Spinal cord (tissue), 10 donors: Measurements from ENCODE around the gene TEX9. TPM values are rescaled to one million over a fixed set of nuclear protein-coding genes. Genes with fewer than 3 reads are reported as not detected.

Source experiments
- DNase-seq, 6 donors: peaks; one replicate each; pipeline versions ENCODE4 v3.0.0 to v3.0.0-alpha.2; 2013 to 2015; ENCODE audit warnings: low spot score in 6 of 6, low read depth in 4 of 6
- H3K27ac ChIP-seq: one replicate; pipeline ENCODE4 v1.5.1; 2013; ENCODE audit warnings: low read depth, low read length, control low read depth
- H3K27me3 ChIP-seq: one replicate; pipeline ENCODE4 v1.6.1; 2013; ENCODE audit warnings: low read length; ENCODE audit not compliant: control insufficient read depth, insufficient read depth
- H3K36me3 ChIP-seq: one replicate; pipeline ENCODE4 v1.6.1; 2013; ENCODE audit warnings: low read length; ENCODE audit not compliant: control insufficient read depth, insufficient read depth
- H3K4me1 ChIP-seq: one replicate; pipeline ENCODE4 v1.6.1; 2013; ENCODE audit warnings: low read length; ENCODE audit not compliant: control insufficient read depth, insufficient read depth
- H3K4me3 ChIP-seq: one replicate; pipeline ENCODE4 v1.5.1; 2013; ENCODE audit warnings: low read depth, low read length, control low read depth
- H3K9me3 ChIP-seq: one replicate; pipeline ENCODE4 v1.6.1; 2013; ENCODE audit warnings: low read length; ENCODE audit not compliant: control insufficient read depth, insufficient read depth
- WGBS: methylation state at CpG from one replicate; pipeline ENCODE4 v1.1.5; 2013; ENCODE audit warnings: missing lambda C conversion rate; ENCODE audit not compliant: insufficient coverage; 5-methylcytosine and 5-hydroxymethylcytosine counted together
- polyA plus RNA-seq, 2 donors: library from polyadenylated mRNA; unstranded; fragments of 120-200 nt; gene quantifications; one replicate each; pipeline ENCODE4 v1.2.1, GENCODE V29; 2013; ENCODE audit not compliant: insufficient read length in 2 of 2
- total RNA-seq, 2 donors: library from RNA; depleted of rRNA in 1 of 2; stranded (reverse); fragments of 120-200 nt in 1 of 2; fragments of >200 nt in 1 of 2; gene quantifications; one replicate each; pipeline versions ENCODE4 v1.2.3 to v1.2.4, GENCODE V29; 2013 to 2014
- donor health status: healthy.

The TEX9 gene
- total and polyA plus RNA-seq, 4 donors = 9.4 to 25.4 (median 20.0) TPM

DNA sequence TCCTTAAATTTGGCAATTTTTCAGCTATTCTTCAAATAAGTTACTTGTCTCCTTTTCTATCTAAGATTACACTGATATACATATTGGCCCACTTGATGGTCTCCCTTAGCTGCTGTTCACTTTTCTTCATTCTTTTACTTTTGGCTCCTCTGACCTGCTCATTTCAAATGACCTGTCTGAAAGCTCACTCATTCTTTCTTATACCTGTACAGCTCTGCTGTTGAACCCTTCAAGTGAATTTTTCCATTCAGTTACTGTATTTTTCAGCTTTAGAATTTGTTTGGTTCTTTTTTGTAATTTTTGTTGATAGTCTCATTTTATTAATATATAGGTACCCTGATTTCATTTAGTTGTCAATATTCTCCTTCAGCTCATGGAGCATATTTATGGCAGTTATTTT, 60.0 kb downstream of the TEX9 start:
- Histone ChIP-seq H3K4me1 (no peaks in the 10 kb centered on the region), H3K27ac (no peak overlapping the region), H3K36me3 (no peaks in the 10 kb centered on the region), H3K27me3 (no peaks in the 10 kb centered on the region), H3K9me3 (peaks cover 1% of the 10 kb centered on the region), H3K4me3 (no peak overlapping the region)
- DNase-seq = no peak

DNA sequence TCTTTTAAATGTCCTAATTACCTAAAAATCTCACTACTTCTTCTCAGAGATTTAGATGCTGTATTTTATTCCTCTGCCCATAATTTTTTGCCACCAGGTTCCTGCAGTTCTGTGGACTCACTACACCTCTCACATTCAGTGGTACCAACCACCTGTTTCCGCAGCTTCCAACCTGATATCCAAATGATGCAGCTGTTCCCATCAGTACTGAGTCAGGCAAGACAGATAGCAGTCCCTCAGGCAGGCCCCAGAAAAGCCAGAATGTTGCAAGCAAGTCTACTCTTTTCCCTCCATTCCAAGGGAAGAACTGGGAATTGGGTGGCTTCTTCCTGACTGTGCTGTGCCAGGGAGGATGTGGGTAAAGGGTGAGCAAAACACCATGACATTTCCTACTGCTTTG, 60.8 kb downstream of the TEX9 start:
- WGBS = 100% methylated on average over 1 of the region's 1 CpG
- no peak for DNase-seq
- Histone ChIP-seq H3K27ac (no peak overlapping the region), H3K4me1 (no peaks in the 10 kb centered on the region), H3K4me3 (no peak overlapping the region), H3K9me3 (peaks cover 1% of the 10 kb centered on the region), H3K27me3 (no peaks in the 10 kb centered on the region), H3K36me3 (no peaks in the 10 kb centered on the region)

GRCh38 chr15:56428821-56429458, 63.7 kb downstream of the TEX9 start:
- WGBS = no CpG with 5 or more reads among the region's 2 CpGs
- no peak overlapping the region for H3K4me3 ChIP-seq
- no peaks in the 10 kb centered on the region for H3K27me3 ChIP-seq
- H3K4me1 ChIP-seq = no peaks in the 10 kb centered on the region
- peak in 5 of 6 donors; percentile 9 to 80 (median 17) for DNase-seq
- no peak overlapping the region for H3K27ac ChIP-seq
- peaks cover 1% of the 10 kb centered on the region for H3K9me3 ChIP-seq
- no peaks in the 10 kb centered on the region for H3K36me3 ChIP-seq

DNA sequence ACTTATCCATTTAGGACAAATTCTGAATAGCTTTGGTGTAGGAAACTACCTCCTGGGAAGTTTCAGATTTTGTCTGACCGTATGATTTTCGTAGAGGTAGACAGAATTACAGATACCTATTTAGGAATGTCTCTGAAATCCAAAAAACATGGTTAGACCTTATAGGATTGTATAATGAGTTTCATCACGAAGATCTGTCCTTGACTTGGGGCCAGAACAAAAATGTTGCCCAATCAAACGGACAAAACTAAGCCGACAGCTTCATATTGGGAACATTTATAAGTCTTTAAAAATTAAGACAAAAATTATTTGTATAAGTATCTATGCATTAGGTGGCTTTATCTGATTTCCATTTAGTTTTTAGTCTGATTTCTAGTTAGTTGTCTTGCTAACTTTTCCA, 67.1 kb downstream of the TEX9 start:
- no peak for DNase-seq
- H3K9me3 ChIP-seq = no peaks in the 10 kb centered on the region
- no peak overlapping the region for H3K27ac ChIP-seq
- no peak overlapping the region for H3K4me3 ChIP-seq
- H3K27me3 ChIP-seq = no peaks in the 10 kb centered on the region
- H3K4me1 ChIP-seq = no peaks in the 10 kb centered on the region
- no CpG with 5 or more reads among the region's 5 CpGs for whole genome bisulfite sequencing
- no peaks in the 10 kb centered on the region for H3K36me3 ChIP-seq

DNA sequence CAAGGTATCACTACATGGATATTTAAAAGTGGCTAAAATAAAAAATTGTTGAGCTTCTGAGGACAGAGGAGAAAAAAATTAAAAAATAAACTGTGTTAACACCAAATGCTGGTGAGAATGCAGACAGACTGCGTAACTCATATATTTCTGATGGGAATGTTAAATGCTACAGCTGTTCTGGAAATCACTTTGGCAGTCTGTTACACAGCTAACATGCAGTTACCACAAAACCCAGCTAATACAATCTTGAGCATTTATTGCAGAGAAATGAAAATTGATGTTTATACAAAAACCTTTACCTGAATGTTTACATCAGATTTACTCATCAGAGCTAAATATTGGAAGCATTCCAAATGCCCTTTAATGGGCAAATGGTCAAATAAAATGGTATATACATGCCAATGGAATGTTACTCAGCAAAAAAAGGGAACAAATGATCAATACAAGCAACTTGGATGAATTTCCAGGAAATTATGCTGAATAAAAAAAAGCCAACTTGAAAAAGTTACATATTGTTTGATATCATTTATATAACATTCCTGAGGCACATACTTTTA, 75.1 kb downstream of the TEX9 start:
- Histone ChIP-seq H3K4me1 (no peaks in the 10 kb centered on the region), H3K27ac (no peak overlapping the region), H3K36me3 (no peaks in the 10 kb centered on the region), H3K27me3 (no peaks in the 10 kb centered on the region), H3K4me3 (no peak overlapping the region), H3K9me3 (no peaks in the 10 kb centered on the region)
- WGBS = no CpG with 5 or more reads among the region's 1 CpG
- peak in 1 of 6 donors; percentile 19 for DNase-seq

GRCh38 chr15:56442354-56442753, 77.1 kb downstream of the TEX9 start:
- no peak overlapping the region for H3K4me3 ChIP-seq

DNA sequence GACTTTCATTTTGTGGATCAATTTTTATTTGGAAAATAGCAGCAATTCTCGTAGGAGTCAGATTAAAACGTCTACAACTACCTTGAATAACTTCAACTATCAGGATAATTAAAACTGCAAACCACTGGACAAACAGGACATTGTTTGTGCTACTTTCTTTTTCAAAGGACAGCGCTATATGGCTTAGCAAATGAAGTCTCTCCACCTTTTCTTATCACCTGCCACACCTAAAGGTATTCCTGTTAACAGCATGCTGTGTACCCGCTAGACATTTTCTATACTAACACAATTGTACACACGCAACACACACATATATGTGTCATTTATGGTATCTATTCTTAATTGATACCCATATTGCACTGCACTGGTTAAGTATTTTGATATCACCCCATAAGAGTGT, 80.5 kb downstream of the TEX9 start:
- no peaks in the 10 kb centered on the region for H3K36me3 ChIP-seq
- no peak overlapping the region for H3K4me3 ChIP-seq
- H3K4me1 ChIP-seq = no peaks in the 10 kb centered on the region
- H3K27ac ChIP-seq = no peak overlapping the region
- no peaks in the 10 kb centered on the region for H3K27me3 ChIP-seq
- no peaks in the 10 kb centered on the region for H3K9me3 ChIP-seq
- WGBS = 100% methylated on average over 1 of the region's 5 CpGs
- no peak for DNase-seq

More at GRCh38 chr15:56442354-56442753, 77.1 kb downstream of the TEX9 start:
- H3K27me3 ChIP-seq = no peaks in the 10 kb centered on the region
- H3K9me3 ChIP-seq = no peaks in the 10 kb centered on the region
- H3K27ac ChIP-seq = no peak overlapping the region
- H3K4me1 ChIP-seq = no peaks in the 10 kb centered on the region
- no peaks in the 10 kb centered on the region for H3K36me3 ChIP-seq
- WGBS = 80% methylated on average over 1 of the region's 3 CpGs
- DNase-seq = no peak

GRCh38 chr15:56454836-56455235, 89.6 kb downstream of the TEX9 start:
- peak in 2 of 6 donors; percentile 51 to 59 for DNase-seq
- H3K4me3 ChIP-seq = no peak overlapping the region
- no peak overlapping the region for H3K27ac ChIP-seq
- no peaks in the 10 kb centered on the region for H3K9me3 ChIP-seq
- WGBS = 50% methylated on average over 1 of the region's 1 CpG
- H3K4me1 ChIP-seq = no peaks in the 10 kb centered on the region
- no peaks in the 10 kb centered on the region for H3K36me3 ChIP-seq
- no peaks in the 10 kb centered on the region for H3K27me3 ChIP-seq

GRCh38 chr15:56456229-56456628, 91.0 kb downstream of the TEX9 start:
- DNase-seq = no peak
- H3K9me3 ChIP-seq = no peaks in the 10 kb centered on the region
- no CpG with 5 or more reads among the region's 3 CpGs for WGBS
- H3K4me3 ChIP-seq = no peak overlapping the region
- H3K27me3 ChIP-seq = no peaks in the 10 kb centered on the region
- no peak overlapping the region for H3K27ac ChIP-seq
- no peaks in the 10 kb centered on the region for H3K36me3 ChIP-seq
- no peaks in the 10 kb centered on the region for H3K4me1 ChIP-seq

- H3K27me3 ChIP-seq = no peaks in the 10 kb centered on the region
- H3K36me3 ChIP-seq = no peaks in the 10 kb centered on the region
- H3K4me1 ChIP-seq = no peaks in the 10 kb centered on the region
- no peak overlapping the region for H3K4me3 ChIP-seq
- H3K9me3 ChIP-seq = no peaks in the 10 kb centered on the region
- no peak overlapping the region for H3K27ac ChIP-seq
- WGBS = no CpG with 5 or more reads among the region's 2 CpGs
- no peak for DNase-seq
These were observed 93.9 kb downstream of the TEX9 start for GRCh38 chr15:56459096-56459495.
